ENCODE results near the gene SH3BP5L. TPM values are rescaled to one million over a fixed set of nuclear protein-coding genes. Genes with fewer than 3 reads are reported as not detected.

SH3BP5L gene
- total RNA-seq, 1 donor from 2014 or later: 15.9 TPM

DNA sequence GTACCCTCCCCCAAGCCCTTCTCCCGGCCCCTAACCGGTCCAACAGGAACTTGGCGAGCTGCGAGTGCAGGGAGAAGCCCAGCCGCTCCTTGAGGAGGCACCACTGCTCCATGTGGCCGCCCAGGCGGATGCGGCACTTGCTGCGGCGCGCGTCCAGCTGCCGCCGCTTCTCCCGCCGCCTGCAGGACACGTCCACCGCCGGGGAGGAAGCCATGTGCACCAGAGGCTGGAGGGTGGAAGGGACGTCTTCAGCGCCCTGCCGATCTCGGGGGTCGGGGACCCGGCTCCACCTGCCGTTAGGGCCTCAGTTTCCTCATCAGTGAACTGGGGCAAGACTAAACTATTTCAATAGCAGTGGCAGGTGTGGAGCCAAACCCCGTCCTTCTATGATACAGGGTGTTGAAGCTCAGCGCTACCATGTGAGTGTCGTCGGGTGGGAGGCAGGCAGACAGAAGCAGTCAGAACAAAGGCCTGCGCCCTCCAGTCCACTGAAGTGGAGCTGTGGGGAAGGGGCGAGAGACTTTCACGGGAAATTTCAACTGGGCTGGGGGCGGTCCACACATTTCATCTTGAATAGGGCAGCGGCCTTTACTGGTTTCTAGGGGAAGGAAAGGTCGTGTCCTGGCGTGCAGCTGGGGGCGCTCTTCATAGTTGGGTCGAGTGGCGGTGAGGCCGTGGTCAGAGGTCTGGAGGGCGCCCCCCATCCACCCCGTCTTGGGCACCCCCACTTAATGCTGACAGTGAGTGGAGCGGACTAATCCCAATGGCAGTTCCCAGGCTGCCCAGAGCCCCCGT lies 32.6 kb upstream of the SH3BP5L start:
- DNase-seq (ENCODE audit: low spot score in 2 of 2): peak in 1 of 2 donors; percentile 86
- peaks cover 6 to 21% of the 10 kb centered on the region in 2 donors for H3K4me1 ChIP-seq

DNA sequence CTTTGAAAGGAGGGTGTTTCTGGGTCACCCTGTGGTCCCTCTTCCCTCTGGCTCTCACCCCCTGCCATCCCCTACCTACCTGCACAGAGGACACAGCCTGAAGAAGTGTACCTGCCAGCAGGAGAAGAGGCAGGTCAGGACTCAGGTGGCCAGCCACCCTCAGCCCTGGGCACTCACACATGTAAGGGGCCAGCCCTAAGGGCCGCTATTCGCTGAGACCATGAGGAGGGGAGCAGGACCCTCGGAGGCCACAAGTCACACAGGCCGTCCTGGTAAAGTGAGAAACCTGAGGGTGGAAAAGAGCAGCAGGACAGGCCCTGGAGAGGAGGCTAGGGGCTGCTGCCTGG lies 32.0 kb upstream of the SH3BP5L start:
- no peaks in the 10 kb centered on the region for H3K9me3 ChIP-seq
- DNase-seq (ENCODE audit: low spot score in 2 of 2): no peak
- peaks cover 0 to 5% of the 10 kb centered on the region in 2 donors for H3K36me3 ChIP-seq
- intact Hi-C loops (cut with DNase I): loop anchor here (1.0 to 2.0 kb wide), 2 partner anchors 19 to 31 kb away; partner anchors contain the start of gene ZNF672
- H3K4me1 ChIP-seq: peaks cover 6 to 18% of the 10 kb centered on the region in 2 donors
- H3K27me3 ChIP-seq: no peaks in the 10 kb centered on the region
- H3K4me3 ChIP-seq: peak overlapping the region; percentile 69
- peak overlapping the region; percentile 83 to 90 for H3K27ac ChIP-seq
- TF ChIP-seq, protein P1, sequence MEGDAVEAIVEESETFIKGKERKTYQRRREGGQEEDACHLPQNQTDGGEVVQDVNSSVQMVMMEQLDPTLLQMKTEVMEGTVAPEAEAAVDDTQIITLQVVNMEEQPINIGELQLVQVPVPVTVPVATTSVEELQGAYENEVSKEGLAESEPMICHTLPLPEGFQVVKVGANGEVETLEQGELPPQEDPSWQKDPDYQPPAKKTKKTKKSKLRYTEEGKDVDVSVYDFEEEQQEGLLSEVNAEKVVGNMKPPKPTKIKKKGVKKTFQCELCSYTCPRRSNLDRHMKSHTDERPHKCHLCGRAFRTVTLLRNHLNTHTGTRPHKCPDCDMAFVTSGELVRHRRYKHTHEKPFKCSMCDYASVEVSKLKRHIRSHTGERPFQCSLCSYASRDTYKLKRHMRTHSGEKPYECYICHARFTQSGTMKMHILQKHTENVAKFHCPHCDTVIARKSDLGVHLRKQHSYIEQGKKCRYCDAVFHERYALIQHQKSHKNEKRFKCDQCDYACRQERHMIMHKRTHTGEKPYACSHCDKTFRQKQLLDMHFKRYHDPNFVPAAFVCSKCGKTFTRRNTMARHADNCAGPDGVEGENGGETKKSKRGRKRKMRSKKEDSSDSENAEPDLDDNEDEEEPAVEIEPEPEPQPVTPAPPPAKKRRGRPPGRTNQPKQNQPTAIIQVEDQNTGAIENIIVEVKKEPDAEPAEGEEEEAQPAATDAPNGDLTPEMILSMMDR (IDR thresholded peaks at IDR 0.05): no peak

More for the DNA sequence above, 32.6 kb upstream of the SH3BP5L start:
- H3K36me3 ChIP-seq: peaks cover 0 to 5% of the 10 kb centered on the region in 2 donors
- H3K4me3 ChIP-seq: peak overlapping the region; percentile 69
- H3K9me3 ChIP-seq: no peaks in the 10 kb centered on the region
- peak overlapping the region; percentile 83 to 90 for H3K27ac ChIP-seq
- H3K27me3 ChIP-seq: no peaks in the 10 kb centered on the region
- TF ChIP-seq, protein P1 (IDR thresholded peaks at IDR 0.05): peak; percentile 13 to 32 (median 32)
- intact Hi-C loops (cut with DNase I): loop anchor here (1.0 to 2.0 kb wide), 2 partner anchors 20 to 31 kb away; partner anchors contain the start of gene ZNF672

DNA sequence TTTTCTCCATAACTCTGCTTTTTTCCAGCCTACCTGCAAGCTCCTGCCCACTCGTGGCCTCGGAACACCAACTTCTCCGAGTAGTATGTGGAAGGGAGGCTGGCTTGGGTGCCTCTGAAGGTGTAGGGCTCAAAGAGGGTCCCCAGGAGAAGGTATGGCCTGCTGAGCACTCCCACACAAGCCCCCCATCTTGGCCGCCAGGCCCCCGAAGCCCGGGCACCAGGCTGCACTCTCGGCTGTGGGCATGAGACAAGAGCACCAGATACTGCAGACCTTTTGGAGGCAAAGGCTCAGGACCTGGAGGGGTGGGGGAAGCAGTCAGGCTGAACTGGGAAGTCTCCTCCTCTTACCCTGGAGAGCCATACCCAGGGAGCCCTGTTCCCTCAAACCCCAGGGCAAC lies 31.5 kb upstream of the SH3BP5L start:
- H3K9me3 ChIP-seq: no peaks in the 10 kb centered on the region
- TF ChIP-seq, protein P1 (IDR thresholded peaks at IDR 0.05): no peak
- H3K4me3 ChIP-seq: peak overlapping the region in 1 of 2 donors; percentile 69
- peaks cover 6 to 16% of the 10 kb centered on the region in 2 donors for H3K4me1 ChIP-seq
- no peaks in the 10 kb centered on the region for H3K27me3 ChIP-seq
- H3K36me3 ChIP-seq: peaks cover 0 to 5% of the 10 kb centered on the region in 2 donors
- no peak for DNase-seq (ENCODE audit: low spot score in 2 of 2)
- no peak overlapping the region for H3K27ac ChIP-seq
- intact Hi-C loops (cut with DNase I): no loop called here

DNA sequence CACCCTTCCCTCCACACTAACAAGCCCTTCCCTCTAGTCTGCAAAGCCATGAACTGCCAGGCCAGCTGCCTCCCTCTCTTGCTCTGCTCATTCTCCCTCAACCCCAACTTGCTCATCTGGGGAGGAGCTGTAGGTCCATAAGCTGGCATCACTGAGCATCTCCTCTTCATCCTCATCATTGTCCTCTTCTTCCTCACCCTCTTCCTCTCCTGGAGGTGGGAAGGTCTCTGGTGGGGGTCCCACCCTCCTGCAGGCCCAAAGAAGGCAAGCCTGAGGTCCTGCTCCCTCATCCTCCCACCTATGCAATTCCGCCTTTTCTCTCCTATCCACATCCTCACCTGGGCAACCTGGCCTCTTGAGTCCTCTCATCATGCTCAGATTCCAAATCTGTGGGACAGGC lies 30.5 kb upstream of the SH3BP5L start:
- TF ChIP-seq, protein P1 (IDR thresholded peaks at IDR 0.05): no peak
- peaks cover 6 to 16% of the 10 kb centered on the region in 2 donors for H3K4me1 ChIP-seq
- H3K27me3 ChIP-seq: no peaks in the 10 kb centered on the region
- H3K4me3 ChIP-seq: no peak overlapping the region
- H3K36me3 ChIP-seq: peaks cover 0 to 5% of the 10 kb centered on the region in 2 donors
- H3K9me3 ChIP-seq: no peaks in the 10 kb centered on the region
- no peak overlapping the region for H3K27ac ChIP-seq
- intact Hi-C loops (cut with DNase I): no loop called here
- DNase-seq (ENCODE audit: low spot score in 2 of 2): no peak

DNA sequence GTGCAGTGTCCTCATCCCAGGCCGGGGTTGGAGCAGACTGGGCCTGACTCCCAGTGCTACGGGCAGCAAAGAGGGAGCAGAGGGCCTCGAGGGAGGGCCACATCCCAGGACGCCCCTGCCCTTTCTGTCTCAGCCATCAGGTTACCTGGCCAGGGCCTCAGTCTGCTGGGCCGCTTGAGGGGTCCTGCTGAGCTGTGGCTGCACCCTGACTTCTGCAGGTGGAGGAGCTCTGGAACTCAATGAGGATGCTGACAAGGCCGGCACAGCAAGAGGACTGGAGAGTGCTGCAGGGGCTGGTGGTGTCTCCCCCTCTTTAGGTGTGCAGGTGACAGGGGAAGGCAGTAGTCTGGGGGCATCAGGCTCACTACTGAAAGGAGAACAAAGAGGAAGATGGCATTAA lies 29.9 kb upstream of the SH3BP5L start:
- Histone ChIP-seq H3K9me3 (no peaks in the 10 kb centered on the region), H3K36me3 (peaks cover 3 to 9% of the 10 kb centered on the region in 2 donors), H3K27ac (no peak overlapping the region), H3K4me1 (peaks cover 6 to 16% of the 10 kb centered on the region in 2 donors), H3K27me3 (no peaks in the 10 kb centered on the region), H3K4me3 (no peak overlapping the region)
- DNase-seq (ENCODE audit: low spot score in 2 of 2): no peak
- intact Hi-C loops (cut with DNase I): no loop called here
- TF ChIP-seq, protein P1 (IDR thresholded peaks at IDR 0.05): no peak

Data from ascending aorta (tissue), 2 donors.